GM18511 (cell line): ENCODE data around the gene ZDHHC18.
A peak's percentile ranks its signal among the peaks of the same experiment; 100 is the strongest.
"Not testable (repeated sequence)": the region's sequence is repeated elsewhere in the genome, so short reads cannot be mapped to it uniquely, and the experiment has no call there.

ENCODE experiments used
- ATAC-seq: cut with Tn5 transposase; IDR thresholded peaks from one replicate; pipeline ENCODE4 v1.9.1; 2021; ENCODE audit warnings: mild to moderate bottlenecking, moderate library complexity; ENCODE audit not compliant: unreplicated experiment

The ZDHHC18 gene

GRCh38 chr1:26832249-26832960 lies 5.9 kb downstream of the ZDHHC18 start:
- ATAC-seq: no peak

GRCh38 chr1:26833432-26834405 lies 7.2 kb downstream of the ZDHHC18 start:
- peak; percentile 86 for ATAC-seq

- not testable (repeated sequence) for ATAC-seq
These were observed 11.2 kb downstream of the ZDHHC18 start for GRCh38 chr1:26837665-26838064.

- peak; percentile 91 for ATAC-seq
These were observed 12.2 kb downstream of the ZDHHC18 start for GRCh38 chr1:26838474-26839338.

GRCh38 chr1:26839339-26839722 lies 12.8 kb downstream of the ZDHHC18 start:
- ATAC-seq: peak; percentile 17

GRCh38 chr1:26839779-26840178 lies 13.3 kb downstream of the ZDHHC18 start:
- no peak for ATAC-seq

- no peak for ATAC-seq
These were observed 18.1 kb downstream of the ZDHHC18 start for GRCh38 chr1:26844424-26845196.

GRCh38 chr1:26847826-26848225 lies 21.3 kb downstream of the ZDHHC18 start:
- ATAC-seq: not testable (repeated sequence)

- ATAC-seq: no peak
These were observed 22.0 kb downstream of the ZDHHC18 start for GRCh38 chr1:26848499-26848898.

- no peak for ATAC-seq
These were observed 22.7 kb downstream of the ZDHHC18 start for GRCh38 chr1:26848941-26849774.

- ATAC-seq: no peak
These were observed 24.7 kb downstream of the ZDHHC18 start for GRCh38 chr1:26851106-26851684.

- no peak for ATAC-seq
These were observed 26.2 kb downstream of the ZDHHC18 start for GRCh38 chr1:26852701-26853100.

- ATAC-seq: no peak
These were observed 26.7 kb downstream of the ZDHHC18 start for GRCh38 chr1:26853156-26853555.

GRCh38 chr1:26853600-26853999 lies 27.1 kb downstream of the ZDHHC18 start:
- ATAC-seq: no peak

- ATAC-seq: no peak
These were observed 28.4 kb downstream of the ZDHHC18 start for GRCh38 chr1:26854906-26855305.

- ATAC-seq: no peak
These were observed 29.1 kb downstream of the ZDHHC18 start for GRCh38 chr1:26855636-26856035.

GRCh38 chr1:26856181-26856580 lies 29.7 kb downstream of the ZDHHC18 start:
- ATAC-seq: no peak

GRCh38 chr1:26856604-26857469 lies 30.3 kb downstream of the ZDHHC18 start:
- ATAC-seq: no peak
